T1000 (cell line): Measurements from ENCODE around the gene HLF.

Source experiments
- DNase-seq: peaks from one replicate; lab custom pipeline; 2025; ENCODE audit warnings: mixed read lengths; lab: John Stamatoyannopoulos, UW

The HLF gene

GRCh38 chr17:55363033-55363432 lies 98.3 kb downstream of the HLF start:
- no peak for DNase-seq

- no peak for DNase-seq
Measured at GRCh38 chr17:55366020-55366481, 101.3 kb downstream of the HLF start.

GRCh38 chr17:55368706-55369105 lies 103.9 kb downstream of the HLF start:
- no peak for DNase-seq
